Fibroblast of villous mesenchyme (primary cell): ENCODE results near the gene KLK5. TPM values are rescaled to one million over a fixed set of nuclear protein-coding genes. Genes with fewer than 3 reads are reported as not detected.
"Not testable (repeated sequence)": the region's sequence is repeated elsewhere in the genome, so short reads cannot be mapped to it uniquely, and the experiment has no call there.

Experiments used
- DNase-seq: peaks from one replicate; pipeline ENCODE4 v3.0.0-alpha.2; 2010; ENCODE audit warnings: low read depth
- H3K4me3 ChIP-seq: 2 replicates; pipeline ENCODE4 v1.5.1; 2011; ENCODE audit warnings: low read depth, mild to moderate bottlenecking, low read length
- CTCF ChIP-seq: IDR thresholded peaks from 2 replicates; pipeline ENCODE4 v1.5.1; 2012; ENCODE audit warnings: low read depth, mild to moderate bottlenecking, low read length; ENCODE audit not compliant: insufficient read depth
- total RNA-seq: library from RNA; depleted of rRNA; stranded (reverse); fragments of >200 nt; gene quantifications from 2 replicates; pipeline ENCODE4 v1.2.3, GENCODE V29; 2012

Gene KLK5
- total RNA-seq, 1 donor = not detected

- DNase-seq = no peak
- peak; percentile 37 for TF ChIP-seq CTCF
- no peak overlapping the region for H3K4me3 ChIP-seq
Measured at GRCh38 chr19:50906217-50906616, 46.6 kb downstream of the KLK5 start.

GRCh38 chr19:50902640-50903039 lies 50.2 kb downstream of the KLK5 start:
- no peak overlapping the region for H3K4me3 ChIP-seq
- DNase-seq = no peak
- TF ChIP-seq CTCF = no peak

- no peak for DNase-seq
- no peak for TF ChIP-seq CTCF
- H3K4me3 ChIP-seq = no peak overlapping the region
Measured at GRCh38 chr19:50899569-50899968, 53.3 kb downstream of the KLK5 start.

- no peak for DNase-seq
- no peak overlapping the region for H3K4me3 ChIP-seq
- TF ChIP-seq CTCF = no peak
Measured at GRCh38 chr19:50898018-50898417, 54.8 kb downstream of the KLK5 start.

GRCh38 chr19:50897612-50898011 lies 55.2 kb downstream of the KLK5 start:
- no peak overlapping the region for H3K4me3 ChIP-seq
- no peak for TF ChIP-seq CTCF
- DNase-seq = no peak

GRCh38 chr19:50897191-50897607 lies 55.6 kb downstream of the KLK5 start:
- H3K4me3 ChIP-seq = no peak overlapping the region
- no peak for TF ChIP-seq CTCF
- DNase-seq = no peak

- H3K4me3 ChIP-seq = no peak overlapping the region
- TF ChIP-seq CTCF = no peak
- peak; percentile 12 for DNase-seq
Measured at GRCh38 chr19:50896591-50897190, 56.1 kb downstream of the KLK5 start.

- DNase-seq, H3K4me3 ChIP-seq: not testable (repeated sequence)
Measured at GRCh38 chr19:50896089-50896590, 56.7 kb downstream of the KLK5 start.
